ENCODE results near the gene ELAVL4.

ELAVL4 gene

DNA sequence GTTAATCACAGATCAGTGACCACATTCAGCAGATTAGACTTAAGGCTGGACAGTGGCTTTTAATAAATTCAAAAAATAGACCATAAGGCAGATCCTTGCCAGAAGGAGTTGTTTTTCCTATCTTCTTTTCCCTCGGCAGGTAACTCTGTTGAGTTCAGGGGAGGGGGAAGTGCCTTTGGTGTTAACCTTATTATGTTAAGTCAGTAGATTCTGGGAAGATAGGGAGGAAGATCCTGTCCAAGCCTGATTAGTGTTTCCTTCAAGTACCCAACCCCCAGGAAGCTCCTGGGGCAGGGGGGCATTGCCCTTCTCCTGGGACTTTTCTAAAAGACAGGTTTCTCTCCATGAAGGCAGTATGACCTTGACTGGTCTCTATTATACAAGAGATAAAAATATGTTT lies 87.4 kb downstream of the ELAVL4 start:
- ChIA-PET POLR2A (no interaction called here), CTCF (no interaction called here)
- DNase-seq (ENCODE audit: extremely low spot score): no peak
- TF ChIP-seq, protein P1, sequence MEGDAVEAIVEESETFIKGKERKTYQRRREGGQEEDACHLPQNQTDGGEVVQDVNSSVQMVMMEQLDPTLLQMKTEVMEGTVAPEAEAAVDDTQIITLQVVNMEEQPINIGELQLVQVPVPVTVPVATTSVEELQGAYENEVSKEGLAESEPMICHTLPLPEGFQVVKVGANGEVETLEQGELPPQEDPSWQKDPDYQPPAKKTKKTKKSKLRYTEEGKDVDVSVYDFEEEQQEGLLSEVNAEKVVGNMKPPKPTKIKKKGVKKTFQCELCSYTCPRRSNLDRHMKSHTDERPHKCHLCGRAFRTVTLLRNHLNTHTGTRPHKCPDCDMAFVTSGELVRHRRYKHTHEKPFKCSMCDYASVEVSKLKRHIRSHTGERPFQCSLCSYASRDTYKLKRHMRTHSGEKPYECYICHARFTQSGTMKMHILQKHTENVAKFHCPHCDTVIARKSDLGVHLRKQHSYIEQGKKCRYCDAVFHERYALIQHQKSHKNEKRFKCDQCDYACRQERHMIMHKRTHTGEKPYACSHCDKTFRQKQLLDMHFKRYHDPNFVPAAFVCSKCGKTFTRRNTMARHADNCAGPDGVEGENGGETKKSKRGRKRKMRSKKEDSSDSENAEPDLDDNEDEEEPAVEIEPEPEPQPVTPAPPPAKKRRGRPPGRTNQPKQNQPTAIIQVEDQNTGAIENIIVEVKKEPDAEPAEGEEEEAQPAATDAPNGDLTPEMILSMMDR (IDR thresholded peaks at IDR 0.05; ENCODE audit: control extremely low read depth, extremely low read depth, low read depth, missing control alignments): no peak

DNA sequence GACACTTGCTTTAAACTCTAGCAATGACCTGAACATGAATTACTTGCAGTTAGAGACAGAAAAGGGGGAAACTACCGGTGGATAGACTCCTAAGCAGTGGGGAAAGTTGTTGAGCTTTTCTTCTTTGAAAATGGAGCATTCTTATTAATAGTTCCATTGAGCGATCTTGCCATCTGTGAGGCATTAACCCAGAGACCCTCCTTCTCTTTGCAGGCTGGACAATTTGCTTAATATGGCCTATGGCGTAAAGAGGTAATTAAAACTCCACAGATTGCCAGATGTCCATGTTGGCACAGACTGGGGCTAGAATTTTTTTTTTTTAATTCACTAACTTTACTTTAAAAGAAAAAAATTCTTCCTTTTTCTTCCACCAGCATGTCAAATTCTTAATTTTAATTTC lies 88.5 kb downstream of the ELAVL4 start:
- TF ChIP-seq, protein P1 (IDR thresholded peaks at IDR 0.05; ENCODE audit: control extremely low read depth, extremely low read depth, low read depth, missing control alignments): no peak
- no peak for DNase-seq (ENCODE audit: extremely low spot score)
- POLR2A ChIA-PET: no interaction called here
- CTCF ChIA-PET: no interaction called here

DNA sequence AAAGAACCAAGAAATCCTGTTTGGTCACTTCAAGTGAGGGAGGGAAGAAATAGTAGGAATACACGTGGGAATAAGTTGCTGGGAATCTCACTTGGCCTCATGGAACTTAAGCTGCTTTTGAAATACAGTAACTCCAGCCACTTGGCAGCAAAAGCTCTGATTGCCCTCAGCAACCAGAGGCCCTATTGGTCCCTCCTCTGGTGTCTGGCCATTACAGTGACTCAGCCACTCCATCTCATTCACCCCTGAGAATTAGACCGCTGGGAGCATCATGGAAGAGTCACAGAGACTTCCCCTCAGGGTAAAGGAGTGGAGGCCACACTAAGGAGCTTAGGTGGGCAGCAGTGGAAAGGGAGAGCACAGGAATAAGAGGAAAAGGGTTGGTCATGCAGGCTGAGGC lies 99.6 kb downstream of the ELAVL4 start:
- TF ChIP-seq, protein P1 (IDR thresholded peaks at IDR 0.05; ENCODE audit: control extremely low read depth, extremely low read depth, low read depth, missing control alignments): no peak
- DNase-seq (ENCODE audit: extremely low spot score): no peak
- POLR2A ChIA-PET: no interaction called here
- CTCF ChIA-PET: interaction anchor here (1.2 to 1.9 kb wide), 2 partner anchors 9 to 12 kb away, joined by 4 to 5 read pairs; no protein-coding TSS in a partner anchor

DNA sequence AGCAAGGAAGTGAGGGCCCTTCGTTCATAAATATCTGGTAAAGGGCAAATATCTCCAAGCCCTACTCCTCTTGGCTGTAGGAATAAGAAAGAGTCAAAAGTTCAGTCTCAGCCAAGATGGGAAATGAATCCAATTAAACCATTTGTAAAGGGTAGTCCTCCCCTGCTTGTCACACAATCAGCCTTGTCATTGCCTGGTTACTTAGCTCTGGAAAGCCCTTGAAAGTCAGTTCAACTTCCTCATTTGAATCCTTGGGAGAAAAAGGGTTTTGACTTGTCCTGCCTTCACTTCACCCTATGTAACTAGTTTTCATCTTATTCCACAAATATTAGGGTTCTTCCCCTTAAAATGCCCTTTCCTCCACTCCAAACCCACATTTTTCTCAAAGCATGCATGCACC lies 100.0 kb downstream of the ELAVL4 start:
- POLR2A ChIA-PET: no interaction called here
- CTCF ChIA-PET: interaction anchor here (1.2 to 1.9 kb wide), 2 partner anchors 8 to 11 kb away, joined by 4 to 5 read pairs; no protein-coding TSS in a partner anchor
- no peak for DNase-seq (ENCODE audit: extremely low spot score)
- TF ChIP-seq, protein P1 (IDR thresholded peaks at IDR 0.05; ENCODE audit: control extremely low read depth, extremely low read depth, low read depth, missing control alignments): no peak

DNA sequence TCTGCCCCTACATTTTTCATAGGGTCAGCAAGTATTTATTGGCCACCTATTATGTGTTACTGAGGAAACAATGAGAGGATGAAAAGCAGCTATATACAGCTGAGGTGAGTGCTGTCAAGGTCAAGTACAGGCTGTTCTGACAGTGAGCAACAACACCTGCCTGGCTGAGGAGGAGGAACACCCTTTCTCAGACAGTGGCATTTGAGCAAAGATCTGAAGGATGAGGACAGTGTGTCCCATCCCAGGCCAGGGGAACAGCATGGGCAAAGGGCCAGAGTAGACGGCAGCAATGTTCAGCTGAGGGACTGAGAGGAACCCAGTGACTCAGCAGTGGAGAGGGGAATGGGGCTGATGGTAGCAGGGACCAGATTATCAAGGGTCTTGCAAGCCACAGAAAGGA lies 101.0 kb downstream of the ELAVL4 start:
- no peak for DNase-seq (ENCODE audit: extremely low spot score)
- CTCF ChIA-PET: interaction anchor here (0.8 to 1.9 kb wide), 3 partner anchors 7 to 11 kb away, joined by 3 to 5 read pairs (median 4); no protein-coding TSS in a partner anchor
- TF ChIP-seq, protein P1 (IDR thresholded peaks at IDR 0.05; ENCODE audit: control extremely low read depth, extremely low read depth, low read depth, missing control alignments): no peak
- POLR2A ChIA-PET: no interaction called here

DNA sequence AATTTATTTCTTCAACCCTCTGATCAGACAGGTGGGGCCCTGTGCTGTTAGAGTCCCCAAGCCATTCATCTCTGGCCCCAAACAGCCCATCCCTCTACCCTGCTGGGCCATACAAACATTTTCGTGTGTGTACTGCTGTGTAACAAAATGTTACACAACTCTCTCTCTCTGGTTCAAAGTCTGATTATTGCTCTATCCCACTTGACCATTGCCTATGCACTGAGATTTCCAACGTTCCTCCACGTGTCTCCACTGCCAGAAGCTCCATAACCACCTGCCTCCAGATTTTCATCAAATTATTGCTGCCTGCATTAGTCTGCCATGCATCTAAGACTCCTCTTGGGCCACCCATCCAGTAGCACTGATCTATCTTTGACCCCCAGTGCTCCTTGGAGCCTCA lies 104.8 kb downstream of the ELAVL4 start:
- ChIA-PET POLR2A (no interaction called here), CTCF (interaction anchor here (1.1 kb wide), 1 partner anchor 39 kb away, joined by 3 read pairs; no protein-coding TSS in a partner anchor)
- TF ChIP-seq, protein P1 (IDR thresholded peaks at IDR 0.05; ENCODE audit: control extremely low read depth, extremely low read depth, low read depth, missing control alignments): no peak
- no peak for DNase-seq (ENCODE audit: extremely low spot score)

DNA sequence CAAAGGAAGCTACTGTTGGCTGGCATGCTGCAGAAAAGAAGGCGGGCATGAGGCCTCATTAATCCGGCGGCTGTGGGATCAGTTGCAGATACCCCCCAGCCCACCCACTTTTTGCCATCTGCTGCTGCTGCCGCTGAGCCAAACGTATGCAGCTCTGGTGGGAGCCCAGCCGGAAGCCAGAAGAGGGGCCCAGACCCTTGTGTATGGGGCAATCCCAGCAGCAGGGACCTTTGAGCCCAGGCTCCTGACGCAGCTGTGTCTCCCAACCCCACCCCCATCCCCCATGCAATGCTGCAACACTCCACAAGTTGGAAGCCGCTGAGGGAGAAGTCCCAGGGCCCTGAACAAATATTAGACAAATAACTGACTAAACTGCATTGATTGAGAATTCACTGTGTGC lies 106.0 kb downstream of the ELAVL4 start:
- ChIA-PET POLR2A (no interaction called here), CTCF (interaction anchor here (1.3 kb wide), 1 partner anchor 9 kb away, joined by 3 read pairs; no protein-coding TSS in a partner anchor)
- DNase-seq (ENCODE audit: extremely low spot score): no peak
- TF ChIP-seq, protein P1 (IDR thresholded peaks at IDR 0.05; ENCODE audit: control extremely low read depth, extremely low read depth, low read depth, missing control alignments): no peak

Measured in GM10248 (cell line).